K562 (cell line): Measurements from ENCODE around the gene BORA. TPM values are rescaled to one million over a fixed set of nuclear protein-coding genes. Genes with fewer than 3 reads are reported as not detected.
A peak's percentile ranks its signal among the peaks of the same experiment; 100 is the strongest.

ENCODE experiments used
- VEZF1 ChIP-seq: fragments of 200-800 bp; sonication (Bioruptor generic); IDR thresholded peaks from 2 replicates; pipeline ENCODE4 v1.6.1; 2017; ENCODE audit warnings: missing genetic modification characterization, missing compliant biosample characterization
- ZNF609 ChIP-seq: sonication (generic); formaldehyde crosslinking; IDR thresholded peaks from 2 replicates; pipeline ENCODE4 v1.8.1; 2023; ENCODE audit warnings: missing genetic modification reagents, mild to moderate bottlenecking, borderline replicate concordance
- ZNF668 ChIP-seq: fragments of 250-450 bp; sonication (Bioruptor Pico); IDR thresholded peaks from 2 replicates; pipeline ENCODE4 v1.8.0; 2022; ENCODE audit warnings: mild to moderate bottlenecking, inconsistent platforms
- polyA plus RNA-seq, 8 experiments: library from polyadenylated mRNA; depleted of rRNA in 4 of 8; stranded (reverse) in 5 of 8; unstranded in 3 of 8; fragments of >200 nt; fragmentation: Nextera tagmentation in 2 of 8; fragmentation: Illumina TruSeq in 1 of 8; extraction: Ambion mirVana in 2 of 8; extraction: Trizol in 1 of 8; gene quantifications; 2 replicates each; pipeline versions ENCODE4 v1.2.1 to v1.2.3, GENCODE V29; 2011 to 2014; ENCODE audit warnings: inconsistent platforms in 1 of 8, missing spikeins in 1 of 8
- total RNA-seq, 7 experiments: library from RNA; depleted of rRNA in 6 of 7; stranded (reverse); fragments of >200 nt in 6 of 7; fragmentation: Illumina TruSeq in 2 of 7; extraction: Trizol in 2 of 7; gene quantifications; 2 replicates each; pipeline versions ENCODE4 v1.2.1 to v1.2.3, GENCODE V29; 2011 to 2021; ENCODE audit warnings: low replicate concordance in 1 of 7
- TF ChIP-seq, protein P1 (sequence below), 2 experiments: fragments of 450-650 bp; formaldehyde crosslinking in 1 of 2; IDR thresholded peaks; 2 replicates each; pipeline versions ENCODE4 v1.4.0 to v1.6.1; 2014 to 2020; ENCODE audit warnings: mild to moderate bottlenecking in 2 of 2, borderline replicate concordance in 1 of 2, low read depth in 1 of 2

The BORA gene
- total and polyA plus RNA-seq, 9 of the 15 experiments (the other 6 are each of a cell fraction or from before 2014, with no cell fraction given): 12.4 to 21.5 (median 18.2) TPM

DNA sequence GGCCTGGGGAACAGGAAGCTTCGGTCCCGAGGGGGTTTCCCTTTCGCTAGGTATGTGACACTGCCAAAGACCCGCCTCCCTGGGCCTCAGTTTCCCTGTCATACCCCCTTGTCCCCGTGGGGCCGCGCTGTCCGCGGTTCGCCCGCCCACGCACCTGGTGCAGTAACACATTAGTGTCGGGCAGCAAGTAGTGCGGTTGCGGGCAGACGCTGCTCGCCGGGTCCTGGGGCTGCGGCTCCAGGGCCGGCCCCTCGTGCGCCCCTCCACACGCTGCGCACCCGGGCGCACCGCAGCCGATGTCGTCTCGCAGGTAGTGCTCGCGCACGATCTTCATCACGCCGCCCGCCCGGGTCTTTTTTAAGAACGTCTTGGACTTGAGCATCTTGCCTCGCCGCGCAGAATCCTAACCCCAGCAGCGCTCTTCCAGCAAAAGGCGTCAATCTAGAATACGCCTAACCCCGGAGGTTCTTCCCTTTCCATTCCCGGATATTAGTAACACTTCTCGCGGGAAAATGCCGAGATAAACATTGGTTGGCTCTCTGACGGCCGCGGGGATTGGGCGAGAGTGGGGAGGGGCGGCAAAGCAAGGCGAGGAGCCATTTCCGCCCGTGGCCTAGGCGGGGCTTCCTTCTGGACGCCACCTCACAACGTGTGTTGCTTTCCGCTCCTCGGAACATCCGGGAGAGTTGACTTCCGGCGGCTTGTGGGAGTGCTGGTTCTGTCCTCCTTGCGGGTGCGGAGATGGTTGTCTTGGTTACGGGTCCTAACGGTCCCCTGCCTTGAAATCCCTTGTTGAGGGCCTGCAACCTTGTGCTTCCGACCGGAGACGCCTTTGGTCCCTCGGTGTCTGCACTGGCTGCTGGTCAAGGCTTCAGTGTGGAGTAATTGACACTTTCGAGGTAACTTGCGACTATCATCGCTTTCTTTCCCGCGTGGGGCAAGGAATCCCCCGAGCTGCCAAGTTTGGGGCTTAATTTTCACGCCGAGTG is 54.0 kb downstream of the BORA start, which contains the start of the genes DIS3 and PIBF1 (continued):
- TF ChIP-seq, protein P1, sequence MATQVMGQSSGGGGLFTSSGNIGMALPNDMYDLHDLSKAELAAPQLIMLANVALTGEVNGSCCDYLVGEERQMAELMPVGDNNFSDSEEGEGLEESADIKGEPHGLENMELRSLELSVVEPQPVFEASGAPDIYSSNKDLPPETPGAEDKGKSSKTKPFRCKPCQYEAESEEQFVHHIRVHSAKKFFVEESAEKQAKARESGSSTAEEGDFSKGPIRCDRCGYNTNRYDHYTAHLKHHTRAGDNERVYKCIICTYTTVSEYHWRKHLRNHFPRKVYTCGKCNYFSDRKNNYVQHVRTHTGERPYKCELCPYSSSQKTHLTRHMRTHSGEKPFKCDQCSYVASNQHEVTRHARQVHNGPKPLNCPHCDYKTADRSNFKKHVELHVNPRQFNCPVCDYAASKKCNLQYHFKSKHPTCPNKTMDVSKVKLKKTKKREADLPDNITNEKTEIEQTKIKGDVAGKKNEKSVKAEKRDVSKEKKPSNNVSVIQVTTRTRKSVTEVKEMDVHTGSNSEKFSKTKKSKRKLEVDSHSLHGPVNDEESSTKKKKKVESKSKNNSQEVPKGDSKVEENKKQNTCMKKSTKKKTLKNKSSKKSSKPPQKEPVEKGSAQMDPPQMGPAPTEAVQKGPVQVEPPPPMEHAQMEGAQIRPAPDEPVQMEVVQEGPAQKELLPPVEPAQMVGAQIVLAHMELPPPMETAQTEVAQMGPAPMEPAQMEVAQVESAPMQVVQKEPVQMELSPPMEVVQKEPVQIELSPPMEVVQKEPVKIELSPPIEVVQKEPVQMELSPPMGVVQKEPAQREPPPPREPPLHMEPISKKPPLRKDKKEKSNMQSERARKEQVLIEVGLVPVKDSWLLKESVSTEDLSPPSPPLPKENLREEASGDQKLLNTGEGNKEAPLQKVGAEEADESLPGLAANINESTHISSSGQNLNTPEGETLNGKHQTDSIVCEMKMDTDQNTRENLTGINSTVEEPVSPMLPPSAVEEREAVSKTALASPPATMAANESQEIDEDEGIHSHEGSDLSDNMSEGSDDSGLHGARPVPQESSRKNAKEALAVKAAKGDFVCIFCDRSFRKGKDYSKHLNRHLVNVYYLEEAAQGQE (IDR thresholded peaks at IDR 0.05; ENCODE audit: borderline replicate concordance): no peak
- TF ChIP-seq, protein P1 (CRISPR knock-in tag; IDR thresholded peaks at IDR 0.05; ENCODE audit: low read depth): no peak
- no peak for TF ChIP-seq ZNF609
- no peak for TF ChIP-seq ZNF668 (CRISPR knock-in tag)
- peak; percentile 56; the same call in 1 of the 2 replicates for TF ChIP-seq VEZF1 (CRISPR knock-in tag)
